Adrenal gland (tissue), 5 donors: Measurements from ENCODE around the gene RCCD1.

Source experiments
- POLR2A ChIP-seq, 2 donors: fragments of 450-650 bp; IDR thresholded peaks; one replicate each; pipeline ENCODE4 v1.6.1; 2017; ENCODE audit warnings: antibody characterized with exemption in 2 of 2, mild to moderate bottlenecking in 2 of 2, moderate library complexity in 1 of 2
- TF ChIP-seq, protein P1 (sequence below), 6 experiments: fragments of 450-650 bp in 4 of 6; fragments of 200-600 bp in 2 of 6; sonication (generic) in 1 of 6; IDR thresholded peaks; 1 replicate in 5 of 6; 2 replicates in 1 of 6; pipeline versions ENCODE4 v1.5.1 to v1.8.0; 2016 to 2021; ENCODE audit warnings: antibody characterized with exemption in 6 of 6, mild to moderate bottlenecking in 2 of 6, moderate library complexity in 1 of 6
- donor health status: DM: no; HTN: no; CAD: no.

DNA sequence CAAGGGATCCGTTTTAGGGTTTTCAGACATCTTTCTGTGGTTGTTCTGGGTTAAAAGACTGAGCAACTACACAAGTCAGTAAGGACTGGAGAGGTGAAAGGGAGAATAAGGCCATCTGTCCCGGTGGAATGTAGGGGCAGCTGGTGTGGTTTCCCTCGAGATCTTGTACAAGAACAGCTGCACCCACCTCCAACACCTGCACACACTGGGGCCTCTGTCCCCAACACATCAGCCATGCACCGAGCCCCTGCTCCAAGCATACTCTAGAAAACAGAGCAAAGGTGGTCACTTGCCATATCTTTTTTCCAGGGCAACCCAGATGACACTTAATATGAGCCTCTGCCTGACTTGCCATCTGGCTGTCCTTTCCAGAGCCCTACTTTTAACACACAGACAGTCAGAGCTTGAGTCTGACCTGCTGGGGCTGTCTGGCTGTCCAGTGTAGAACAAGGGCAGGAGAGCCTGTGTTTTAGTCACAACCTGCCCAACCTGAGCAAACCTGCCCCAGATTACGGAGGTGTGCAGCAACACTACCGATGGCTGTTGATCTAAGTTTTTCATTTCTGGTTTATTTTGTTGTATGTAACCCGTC lies 39.4 kb upstream of the RCCD1 start:
- TF ChIP-seq POLR2A (IDR thresholded peaks at IDR 0.05), result no peak
- TF ChIP-seq, protein P1, sequence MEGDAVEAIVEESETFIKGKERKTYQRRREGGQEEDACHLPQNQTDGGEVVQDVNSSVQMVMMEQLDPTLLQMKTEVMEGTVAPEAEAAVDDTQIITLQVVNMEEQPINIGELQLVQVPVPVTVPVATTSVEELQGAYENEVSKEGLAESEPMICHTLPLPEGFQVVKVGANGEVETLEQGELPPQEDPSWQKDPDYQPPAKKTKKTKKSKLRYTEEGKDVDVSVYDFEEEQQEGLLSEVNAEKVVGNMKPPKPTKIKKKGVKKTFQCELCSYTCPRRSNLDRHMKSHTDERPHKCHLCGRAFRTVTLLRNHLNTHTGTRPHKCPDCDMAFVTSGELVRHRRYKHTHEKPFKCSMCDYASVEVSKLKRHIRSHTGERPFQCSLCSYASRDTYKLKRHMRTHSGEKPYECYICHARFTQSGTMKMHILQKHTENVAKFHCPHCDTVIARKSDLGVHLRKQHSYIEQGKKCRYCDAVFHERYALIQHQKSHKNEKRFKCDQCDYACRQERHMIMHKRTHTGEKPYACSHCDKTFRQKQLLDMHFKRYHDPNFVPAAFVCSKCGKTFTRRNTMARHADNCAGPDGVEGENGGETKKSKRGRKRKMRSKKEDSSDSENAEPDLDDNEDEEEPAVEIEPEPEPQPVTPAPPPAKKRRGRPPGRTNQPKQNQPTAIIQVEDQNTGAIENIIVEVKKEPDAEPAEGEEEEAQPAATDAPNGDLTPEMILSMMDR (IDR thresholded peaks at IDR 0.05), result no peak
